ENCODE measurements around the gene TMEM184A. TPM values are rescaled to one million over a fixed set of nuclear protein-coding genes. Genes with fewer than 3 reads are reported as not detected.

Gene TMEM184A
- total RNA-seq, 1 donor = not detected

GRCh38 chr7:1509226-1509625 is 46.8 kb downstream of the TMEM184A start:
- no peak overlapping the region for H3K4me3 ChIP-seq (ENCODE audit: low read depth, low read length)
- DNase-seq (ENCODE audit: low read depth) = no peak
- no peak for TF ChIP-seq CTCF (IDR thresholded peaks at IDR 0.05; ENCODE audit: insufficient read depth, low read length)

DNA sequence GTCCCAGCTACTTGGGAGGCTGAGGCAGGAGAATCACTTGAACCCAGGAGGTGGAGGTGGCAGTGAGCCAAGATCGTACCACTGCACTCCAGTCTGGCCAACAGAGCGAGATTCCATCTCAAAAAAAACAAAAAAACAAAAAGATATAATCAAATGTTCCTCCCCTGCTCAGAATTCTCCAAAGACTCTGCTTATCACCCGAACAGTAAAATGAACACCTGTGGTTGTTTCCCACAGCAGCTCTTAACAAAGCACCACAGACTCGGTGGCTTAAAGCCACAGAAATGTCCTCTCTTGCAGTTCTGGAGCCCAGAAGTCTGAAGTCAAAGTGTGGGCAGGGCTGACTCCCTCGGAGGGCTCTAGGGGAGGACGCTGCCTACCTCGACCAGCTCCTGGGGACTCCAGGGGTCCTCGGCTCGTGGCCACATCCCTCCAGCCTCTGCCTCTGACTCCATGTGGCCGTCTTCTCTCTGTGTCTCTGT is 47.7 kb downstream of the TMEM184A start:
- TF ChIP-seq CTCF (IDR thresholded peaks at IDR 0.05; ENCODE audit: insufficient read depth, low read length) = no peak
- DNase-seq (ENCODE audit: low read depth) = no peak

GRCh38 chr7:1505731-1506550 is 50.1 kb downstream of the TMEM184A start:
- no peak for TF ChIP-seq CTCF (IDR thresholded peaks at IDR 0.05; ENCODE audit: insufficient read depth, low read length)
- no peak for DNase-seq (ENCODE audit: low read depth)

More for the DNA sequence above, 47.7 kb downstream of the TMEM184A start:
- H3K4me3 ChIP-seq (ENCODE audit: low read depth, low read length) = no peak overlapping the region

DNA sequence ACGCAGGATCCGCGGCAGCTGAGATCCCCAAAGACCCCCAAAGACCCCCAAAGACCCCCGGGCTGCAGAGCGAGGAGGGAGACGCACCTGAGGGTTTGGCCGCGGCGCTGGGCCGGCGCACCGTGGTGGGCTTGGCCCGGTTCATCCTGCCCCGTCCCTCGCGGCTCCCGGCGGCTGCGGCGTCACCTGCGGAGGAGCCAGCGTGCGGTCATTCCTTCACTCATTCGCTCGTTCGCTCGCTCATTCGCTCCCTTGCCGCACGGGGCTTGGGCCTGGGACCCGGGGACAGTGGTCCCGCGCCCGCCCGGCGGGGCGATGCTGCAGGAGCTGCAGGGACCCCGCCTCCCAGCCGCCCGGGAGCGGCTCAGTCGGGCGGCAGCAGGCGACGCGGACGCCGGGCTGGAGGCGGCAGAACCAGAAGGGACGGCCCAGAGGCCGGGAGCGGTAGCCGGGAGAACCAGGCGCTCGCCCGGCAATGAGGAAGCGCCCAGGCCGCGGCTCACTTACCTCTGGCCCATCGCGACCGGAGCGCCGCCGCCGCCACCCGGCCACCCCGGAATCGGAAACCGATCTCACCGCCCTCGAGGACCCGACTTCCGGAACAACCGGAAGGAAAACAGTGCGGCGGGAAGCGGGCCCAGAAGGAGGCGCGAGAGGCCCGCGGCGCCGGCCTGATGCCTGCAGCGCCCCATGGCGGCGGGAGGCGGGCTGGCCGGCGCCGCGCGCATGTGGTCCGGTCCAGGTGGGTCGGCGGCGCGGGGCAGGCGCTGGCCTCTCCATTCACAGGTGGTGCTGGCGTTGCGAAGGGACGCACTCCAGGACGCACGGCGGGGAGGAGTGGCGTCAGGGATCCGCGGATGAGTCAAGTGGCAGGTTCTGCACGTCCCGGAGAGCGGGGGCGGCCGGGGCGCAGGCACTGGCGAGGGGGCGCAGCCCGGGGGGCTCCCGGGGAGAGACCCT is 51.9 kb downstream of the TMEM184A start, which contains the start of gene INTS1:
Gene INTS1 (minus strand): TSS at position 574 of the 960 bp plus-strand sequence. CDS start 429 bp downstream, at position 145.
- DNase-seq (ENCODE audit: low read depth) = peak; percentile 84
- H3K4me3 ChIP-seq (ENCODE audit: low read depth, low read length) = peak within 1 kb of the TSS; percentile 94
- TF ChIP-seq CTCF (IDR thresholded peaks at IDR 0.05; ENCODE audit: insufficient read depth, low read length) = peak; percentile 65

More at GRCh38 chr7:1505731-1506550, 50.1 kb downstream of the TMEM184A start:
- no peak overlapping the region for H3K4me3 ChIP-seq (ENCODE audit: low read depth, low read length)

- no peak for DNase-seq (ENCODE audit: low read depth)
- H3K4me3 ChIP-seq (ENCODE audit: low read depth, low read length) = peak overlapping the region; percentile 94
- TF ChIP-seq CTCF (IDR thresholded peaks at IDR 0.05; ENCODE audit: insufficient read depth, low read length) = no peak
Measured at GRCh38 chr7:1503390-1503789, 52.6 kb downstream of the TMEM184A start.

- DNase-seq (ENCODE audit: low read depth) = no peak
- TF ChIP-seq CTCF (IDR thresholded peaks at IDR 0.05; ENCODE audit: insufficient read depth, low read length) = no peak
- peak overlapping the region; percentile 94 for H3K4me3 ChIP-seq (ENCODE audit: low read depth, low read length)
Measured at GRCh38 chr7:1502845-1503244, 53.2 kb downstream of the TMEM184A start.
